Measurements from ENCODE around the gene NDRG4. TPM values are rescaled to one million over a fixed set of nuclear protein-coding genes. Genes with fewer than 3 reads are reported as not detected.
A peak's percentile ranks its signal among the peaks of the same experiment; 100 is the strongest.

The NDRG4 gene
- total and polyA plus RNA-seq, 2 donors (not counting 1 experiment from before 2014, with no cell fraction given), result 4.0 to 5.1 TPM

GRCh38 chr16:58464916-58465731, 34.8 kb upstream of the NDRG4 start:
- no peak overlapping the region for H3K4me3 ChIP-seq (replicated peaks in 1 of 4; ENCODE audit: control extremely low read depth in 1 of 4, insufficient read depth in 1 of 4, low read depth in 3 of 4, low read length in 4 of 4)
- H3K27ac ChIP-seq (ENCODE audit: insufficient read depth, low read length), result no peak overlapping the region
- no peaks in the 10 kb centered on the region for H3K79me2 ChIP-seq (ENCODE audit: control insufficient read depth, insufficient read depth, low read length)
- H2AFZ ChIP-seq (ENCODE audit: low read length), result no peak overlapping the region
- H3K4me1 ChIP-seq (ENCODE audit: control insufficient read depth, extremely low read depth, insufficient read depth, low read length), result no peaks in the 10 kb centered on the region
- H3K9me3 ChIP-seq (ENCODE audit: control insufficient read depth, insufficient read depth, low read depth, low read length), result no peaks in the 10 kb centered on the region
- DNase-seq (ENCODE audit: low read depth in 2 of 2), result peak in 1 of 2 donors; percentile 17
- no peaks in the 10 kb centered on the region for H4K20me1 ChIP-seq (ENCODE audit: control insufficient read depth, extremely low read depth, insufficient read depth, low read length)
- H3K4me2 ChIP-seq (ENCODE audit: extremely low read depth, insufficient read depth, low read length), result no peak overlapping the region
- no peak overlapping the region for H3K9ac ChIP-seq (ENCODE audit: insufficient read depth, low read length)
- H3K36me3 ChIP-seq (ENCODE audit: control insufficient read depth, insufficient read depth, low read length), result no peaks in the 10 kb centered on the region
- H3K27me3 ChIP-seq (ENCODE audit: control insufficient read depth, insufficient read depth, low read length), result peaks cover 38% of the 10 kb centered on the region
- TF ChIP-seq EZH2 (IDR thresholded peaks at IDR 0.05; ENCODE audit: low read length, missing control alignments), result peak; percentile 96
- TF ChIP-seq, protein P1, sequence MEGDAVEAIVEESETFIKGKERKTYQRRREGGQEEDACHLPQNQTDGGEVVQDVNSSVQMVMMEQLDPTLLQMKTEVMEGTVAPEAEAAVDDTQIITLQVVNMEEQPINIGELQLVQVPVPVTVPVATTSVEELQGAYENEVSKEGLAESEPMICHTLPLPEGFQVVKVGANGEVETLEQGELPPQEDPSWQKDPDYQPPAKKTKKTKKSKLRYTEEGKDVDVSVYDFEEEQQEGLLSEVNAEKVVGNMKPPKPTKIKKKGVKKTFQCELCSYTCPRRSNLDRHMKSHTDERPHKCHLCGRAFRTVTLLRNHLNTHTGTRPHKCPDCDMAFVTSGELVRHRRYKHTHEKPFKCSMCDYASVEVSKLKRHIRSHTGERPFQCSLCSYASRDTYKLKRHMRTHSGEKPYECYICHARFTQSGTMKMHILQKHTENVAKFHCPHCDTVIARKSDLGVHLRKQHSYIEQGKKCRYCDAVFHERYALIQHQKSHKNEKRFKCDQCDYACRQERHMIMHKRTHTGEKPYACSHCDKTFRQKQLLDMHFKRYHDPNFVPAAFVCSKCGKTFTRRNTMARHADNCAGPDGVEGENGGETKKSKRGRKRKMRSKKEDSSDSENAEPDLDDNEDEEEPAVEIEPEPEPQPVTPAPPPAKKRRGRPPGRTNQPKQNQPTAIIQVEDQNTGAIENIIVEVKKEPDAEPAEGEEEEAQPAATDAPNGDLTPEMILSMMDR (conservative IDR thresholded peaks at IDR 0.05 in 1 of 2, IDR thresholded peaks at IDR 0.05 in 1 of 2; ENCODE audit: low read depth in 1 of 2, low read length in 2 of 2), result no peak

GRCh38 chr16:58465817-58466216, 34.1 kb upstream of the NDRG4 start:
- H3K4me1 ChIP-seq (ENCODE audit: control insufficient read depth, extremely low read depth, insufficient read depth, low read length), result no peaks in the 10 kb centered on the region
- H3K27ac ChIP-seq (ENCODE audit: insufficient read depth, low read length), result no peak overlapping the region
- no peak overlapping the region for H2AFZ ChIP-seq (ENCODE audit: low read length)
- H3K4me2 ChIP-seq (ENCODE audit: extremely low read depth, insufficient read depth, low read length), result no peak overlapping the region
- TF ChIP-seq EZH2 (IDR thresholded peaks at IDR 0.05; ENCODE audit: low read length, missing control alignments), result no peak
- TF ChIP-seq, protein P1 (conservative IDR thresholded peaks at IDR 0.05 in 1 of 2, IDR thresholded peaks at IDR 0.05 in 1 of 2; ENCODE audit: low read depth in 1 of 2, low read length in 2 of 2), result no peak
- no peak overlapping the region for H3K9ac ChIP-seq (ENCODE audit: insufficient read depth, low read length)
- no peaks in the 10 kb centered on the region for H3K36me3 ChIP-seq (ENCODE audit: control insufficient read depth, insufficient read depth, low read length)
- H3K27me3 ChIP-seq (ENCODE audit: control insufficient read depth, insufficient read depth, low read length), result peaks cover 38% of the 10 kb centered on the region
- H4K20me1 ChIP-seq (ENCODE audit: control insufficient read depth, extremely low read depth, insufficient read depth, low read length), result no peaks in the 10 kb centered on the region
- no peaks in the 10 kb centered on the region for H3K9me3 ChIP-seq (ENCODE audit: control insufficient read depth, insufficient read depth, low read depth, low read length)
- no peaks in the 10 kb centered on the region for H3K79me2 ChIP-seq (ENCODE audit: control insufficient read depth, insufficient read depth, low read length)
- no peak for DNase-seq (ENCODE audit: low read depth in 2 of 2)
- no peak overlapping the region for H3K4me3 ChIP-seq (replicated peaks in 1 of 4; ENCODE audit: control extremely low read depth in 1 of 4, insufficient read depth in 1 of 4, low read depth in 3 of 4, low read length in 4 of 4)

DNA sequence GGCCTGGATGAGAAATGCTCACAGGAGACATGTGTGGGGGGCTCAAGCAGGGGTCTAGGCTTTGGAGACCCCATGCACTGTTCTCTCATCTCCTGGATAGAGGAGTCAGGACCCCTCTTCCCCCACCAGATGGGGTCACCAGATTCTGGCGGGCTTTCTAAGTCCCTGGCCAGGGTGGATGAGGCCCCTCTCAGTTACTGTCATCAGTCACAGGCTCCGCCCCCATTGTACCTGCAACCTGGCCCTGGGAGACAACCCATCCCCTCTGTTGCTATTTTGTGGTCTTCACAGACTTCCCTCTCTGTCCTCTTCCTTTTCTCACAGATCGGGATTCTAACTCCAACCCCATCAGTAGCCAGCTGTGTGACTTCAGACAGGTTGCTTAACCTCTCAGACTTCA, 33.5 kb upstream of the NDRG4 start:
- Histone ChIP-seq H3K27me3 (ENCODE audit: control insufficient read depth, insufficient read depth, low read length) (peaks cover 38% of the 10 kb centered on the region), H3K4me2 (ENCODE audit: extremely low read depth, insufficient read depth, low read length) (no peak overlapping the region), H4K20me1 (ENCODE audit: control insufficient read depth, extremely low read depth, insufficient read depth, low read length) (no peaks in the 10 kb centered on the region), H3K4me1 (ENCODE audit: control insufficient read depth, extremely low read depth, insufficient read depth, low read length) (no peaks in the 10 kb centered on the region), H3K27ac (ENCODE audit: insufficient read depth, low read length) (no peak overlapping the region), H3K9ac (ENCODE audit: insufficient read depth, low read length) (no peak overlapping the region), H3K4me3 (replicated peaks in 1 of 4; ENCODE audit: control extremely low read depth in 1 of 4, insufficient read depth in 1 of 4, low read depth in 3 of 4, low read length in 4 of 4) (no peak overlapping the region), H3K9me3 (ENCODE audit: control insufficient read depth, insufficient read depth, low read depth, low read length) (no peaks in the 10 kb centered on the region), H3K79me2 (ENCODE audit: control insufficient read depth, insufficient read depth, low read length) (no peaks in the 10 kb centered on the region), H2AFZ (ENCODE audit: low read length) (no peak overlapping the region), H3K36me3 (ENCODE audit: control insufficient read depth, insufficient read depth, low read length) (no peaks in the 10 kb centered on the region)
- TF ChIP-seq EZH2 (IDR thresholded peaks at IDR 0.05; ENCODE audit: low read length, missing control alignments), result no peak
- TF ChIP-seq, protein P1 (conservative IDR thresholded peaks at IDR 0.05 in 1 of 2, IDR thresholded peaks at IDR 0.05 in 1 of 2; ENCODE audit: low read depth in 1 of 2, low read length in 2 of 2), result no peak
- no peak for DNase-seq (ENCODE audit: low read depth in 2 of 2)
